GM19239 (cell line): ENCODE data around the gene IGSF23.
"Not testable (repeated sequence)": the region's sequence is repeated elsewhere in the genome, so short reads cannot be mapped to it uniquely, and the experiment has no call there.

ENCODE experiments used
- DNase-seq: peaks from one replicate; pipeline ENCODE4 v3.0.0; 2011; ENCODE audit warnings: low spot score; ENCODE audit not compliant: insufficient read length
- FAIRE-seq: peaks from 2 replicates; lab custom pipeline; 2011; peaks lifted over from hg19 to GRCh38; lab: Jason Lieb, UNC

The IGSF23 gene

GRCh38 chr19:44608391-44608821 is 5.0 kb upstream of the IGSF23 start:
- no peak for DNase-seq
- FAIRE-seq: no peak

GRCh38 chr19:44609219-44609618 is 4.1 kb upstream of the IGSF23 start:
- FAIRE-seq (no peak), DNase-seq (no peak)

- DNase-seq, FAIRE-seq: not testable (repeated sequence)
Measured at GRCh38 chr19:44610497-44610896, 2.9 kb upstream of the IGSF23 start.

- DNase-seq (no peak), FAIRE-seq (no peak)
Measured at GRCh38 chr19:44611812-44612295, 1.5 kb upstream of the IGSF23 start.

- DNase-seq: no peak
- FAIRE-seq: no peak
Measured at GRCh38 chr19:44614313-44614712, 950 bp downstream of the IGSF23 start.

GRCh38 chr19:44615863-44616247 is 2.5 kb downstream of the IGSF23 start:
- no peak for FAIRE-seq
- DNase-seq: no peak

- no peak for DNase-seq
- FAIRE-seq: no peak
Measured at GRCh38 chr19:44617110-44617880, 3.9 kb downstream of the IGSF23 start.

GRCh38 chr19:44618640-44619357 is 5.4 kb downstream of the IGSF23 start:
- DNase-seq (no peak), FAIRE-seq (no peak)

GRCh38 chr19:44620667-44621066 is 7.3 kb downstream of the IGSF23 start:
- DNase-seq: no peak

GRCh38 chr19:44621367-44621766 is 8.0 kb downstream of the IGSF23 start:
- FAIRE-seq (no peak), DNase-seq (no peak)

More at GRCh38 chr19:44620667-44621066, 7.3 kb downstream of the IGSF23 start:
- no peak for FAIRE-seq

GRCh38 chr19:44623080-44623479 is 9.7 kb downstream of the IGSF23 start:
- no peak for DNase-seq
- no peak for FAIRE-seq

GRCh38 chr19:44623626-44624025 is 10.3 kb downstream of the IGSF23 start:
- DNase-seq (no peak), FAIRE-seq (no peak)

- no peak for FAIRE-seq
- no peak for DNase-seq
Measured at GRCh38 chr19:44624840-44625354, 11.5 kb downstream of the IGSF23 start.

GRCh38 chr19:44625637-44626036 is 12.3 kb downstream of the IGSF23 start:
- not testable (repeated sequence) for FAIRE-seq, DNase-seq

GRCh38 chr19:44626048-44626624 is 12.8 kb downstream of the IGSF23 start:
- FAIRE-seq (no peak), DNase-seq (no peak)

GRCh38 chr19:44627631-44628030 is 14.3 kb downstream of the IGSF23 start:
- no peak for FAIRE-seq
- no peak for DNase-seq

- FAIRE-seq: no peak
- no peak for DNase-seq
Measured at GRCh38 chr19:44628793-44629192, 15.4 kb downstream of the IGSF23 start.

- FAIRE-seq, DNase-seq: not testable (repeated sequence)
Measured at GRCh38 chr19:44631611-44632010, 18.2 kb downstream of the IGSF23 start.

- not testable (repeated sequence) for DNase-seq, FAIRE-seq
Measured at GRCh38 chr19:44634058-44634457, 20.7 kb downstream of the IGSF23 start.

GRCh38 chr19:44634785-44635184 is 21.4 kb downstream of the IGSF23 start:
- DNase-seq: no peak
- FAIRE-seq: no peak
